HG03108 (cell line): ENCODE results near the gene CTR9.
"Not testable (repeated sequence)": the region's sequence is repeated elsewhere in the genome, so short reads cannot be mapped to it uniquely, and the experiment has no call there.

Experiments
- ATAC-seq: cut with Tn5 transposase; IDR thresholded peaks from one replicate; pipeline ENCODE4 v1.9.1; 2021; ENCODE audit warnings: moderate library complexity; ENCODE audit not compliant: unreplicated experiment

The CTR9 gene

GRCh38 chr11:10813945-10814344 is 62.9 kb downstream of the CTR9 start:
- no peak for ATAC-seq

GRCh38 chr11:10818594-10818993 is 67.5 kb downstream of the CTR9 start:
- ATAC-seq: no peak

GRCh38 chr11:10822491-10822890 is 71.4 kb downstream of the CTR9 start:
- not testable (repeated sequence) for ATAC-seq

GRCh38 chr11:10823152-10823579 is 72.1 kb downstream of the CTR9 start:
- ATAC-seq: no peak

- ATAC-seq: peak; percentile 77
Observed at GRCh38 chr11:10824888-10825287, 73.8 kb downstream of the CTR9 start.

GRCh38 chr11:10828402-10828801 is 77.4 kb downstream of the CTR9 start:
- ATAC-seq: no peak

GRCh38 chr11:10829139-10829538 is 78.1 kb downstream of the CTR9 start:
- ATAC-seq: no peak
